ENCODE measurements around the gene SULT4A1.

The SULT4A1 gene

DNA sequence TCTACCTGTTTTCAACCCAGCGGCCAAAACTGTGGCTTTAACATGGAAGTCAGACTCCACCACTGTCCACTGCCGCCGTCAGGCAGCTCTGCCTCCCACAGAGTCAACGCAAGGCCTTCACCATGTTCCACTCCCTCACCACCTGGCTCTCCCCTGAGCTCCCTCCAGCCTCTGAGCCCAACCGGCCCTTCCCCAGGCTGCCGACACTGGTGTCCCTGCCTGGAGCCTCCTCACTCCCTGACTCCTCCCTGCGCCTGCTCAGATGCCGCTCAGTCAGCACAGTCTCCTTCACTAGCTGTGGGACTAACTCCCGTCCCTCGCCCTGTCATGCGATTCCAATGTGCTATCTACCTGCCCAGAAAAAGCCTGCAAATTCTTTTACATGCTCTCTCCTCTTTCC, 16.3 kb downstream of the SULT4A1 start:
- DNase-seq = no peak

DNA sequence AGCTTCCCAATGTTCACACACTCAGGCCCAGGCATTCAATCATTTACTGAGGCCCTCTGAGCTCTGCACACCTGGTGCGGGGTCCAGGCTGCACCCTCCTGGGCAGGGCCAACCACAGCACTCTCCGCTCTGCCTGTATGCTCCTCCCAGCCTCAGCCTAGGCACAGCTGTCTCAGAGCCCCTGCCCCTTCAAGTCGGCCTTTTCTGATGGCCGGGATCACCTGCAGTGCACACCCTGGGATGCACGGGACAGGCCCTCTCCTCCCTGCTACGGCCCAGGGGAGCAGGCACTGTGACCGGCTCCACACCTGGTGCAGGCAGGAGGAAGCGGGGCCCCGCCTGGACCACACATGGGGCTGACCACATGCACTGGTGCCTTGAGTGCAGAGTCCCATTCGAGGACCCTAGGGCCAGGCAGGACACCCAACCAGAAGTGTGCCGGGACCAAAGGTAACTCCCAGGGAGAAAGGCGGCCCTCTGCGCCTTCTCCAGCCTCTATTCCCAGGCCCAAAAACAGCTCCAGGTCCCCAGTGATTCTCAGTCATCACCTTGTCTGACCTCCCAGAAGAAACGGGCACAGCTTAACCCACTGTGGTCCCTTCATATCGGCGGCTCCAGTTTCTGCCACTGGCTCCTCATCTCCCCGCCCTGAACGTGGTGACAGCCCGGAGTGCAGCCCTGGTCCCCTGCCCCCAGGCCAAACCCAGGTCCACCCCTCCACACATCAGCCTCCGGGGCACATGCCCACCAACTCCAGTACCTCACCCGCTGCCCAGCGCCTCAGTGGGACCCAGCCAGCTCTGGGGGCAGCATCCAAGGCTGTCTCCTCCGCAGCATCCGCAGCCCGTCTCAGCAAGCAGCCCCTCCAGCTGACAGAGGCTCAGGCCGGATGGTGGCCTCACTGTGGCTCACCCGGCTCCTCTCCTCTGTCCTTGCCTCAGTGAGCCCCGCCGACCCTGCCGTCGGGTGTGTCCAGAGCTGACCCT, 17.5 kb downstream of the SULT4A1 start:
- no peak for DNase-seq

DNA sequence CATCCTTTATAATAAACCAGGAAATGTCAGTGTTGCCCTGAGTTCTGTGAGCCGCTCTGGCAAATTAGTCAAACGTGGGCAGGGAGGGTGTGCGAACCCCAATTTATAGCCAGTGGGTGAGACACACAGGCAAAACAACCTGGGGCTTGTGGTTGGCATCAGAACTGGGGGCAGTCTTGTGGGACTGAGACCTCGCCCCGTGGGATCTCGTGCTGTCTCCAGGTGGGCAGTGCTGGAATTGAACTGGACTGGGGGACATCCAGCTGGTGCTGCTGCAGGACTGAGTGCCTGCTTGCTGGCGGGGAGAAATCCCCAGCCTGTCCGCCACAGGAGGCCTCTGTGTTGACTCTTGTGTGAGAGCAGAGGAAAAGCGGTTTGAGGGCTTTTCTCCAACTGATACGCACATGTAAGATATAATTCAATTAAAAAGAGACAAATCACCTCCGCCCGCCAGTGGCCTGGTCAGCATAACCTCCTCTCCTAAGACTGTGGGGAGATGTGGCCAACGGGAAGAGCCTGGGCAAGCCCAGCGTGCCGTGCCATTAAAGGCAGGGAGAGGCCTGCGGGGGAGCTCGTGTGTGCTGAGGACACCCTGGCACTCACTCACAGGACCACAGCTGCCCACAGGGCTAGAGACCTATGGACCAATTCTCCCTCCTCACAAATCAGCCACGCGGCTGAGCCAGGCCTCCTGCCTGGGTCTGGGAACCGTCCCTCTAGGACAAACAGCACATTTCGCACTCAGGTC, 18.4 kb downstream of the SULT4A1 start:
- DNase-seq = no peak

DNA sequence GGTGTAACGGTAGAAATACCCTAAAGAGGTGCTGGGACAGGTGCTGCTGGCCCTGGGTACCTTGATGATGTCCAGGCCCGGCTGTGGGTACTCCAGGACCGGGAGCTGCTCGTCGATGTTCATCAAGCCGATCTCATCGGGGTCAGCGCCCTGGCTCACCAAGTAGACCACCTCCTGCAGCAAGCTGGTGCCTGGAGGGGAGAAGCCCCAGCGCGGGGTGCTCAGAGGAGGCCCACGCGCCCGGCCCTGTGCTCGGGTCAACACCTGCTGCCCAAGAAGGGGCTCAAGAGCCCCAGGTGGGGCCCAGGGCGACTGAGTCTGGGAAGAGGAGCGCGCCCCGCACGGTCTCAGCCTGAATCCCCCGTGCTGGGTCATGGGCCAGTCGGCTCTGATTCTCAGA, 20.6 kb downstream of the SULT4A1 start:
- DNase-seq = no peak

DNA sequence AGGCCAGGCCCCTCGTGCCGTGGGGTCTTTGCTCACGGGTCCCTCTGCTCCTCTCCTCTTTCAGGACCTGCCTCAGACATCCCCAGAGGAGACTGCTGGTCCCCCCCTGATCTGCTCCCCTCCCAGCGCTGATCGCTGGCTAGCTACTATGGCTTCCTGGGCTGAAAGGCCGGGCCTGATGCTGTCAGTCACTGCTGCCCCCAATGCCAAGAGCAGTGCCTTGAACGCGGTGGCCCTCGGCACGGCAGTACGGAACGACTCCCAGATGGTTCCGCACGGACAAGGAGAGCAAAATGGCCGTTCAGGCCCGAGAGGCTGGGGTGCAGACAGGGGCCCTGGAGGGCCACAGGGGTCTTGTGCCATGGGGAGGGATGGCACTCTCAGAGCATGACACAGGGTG, 21.5 kb downstream of the SULT4A1 start:
- no peak for DNase-seq

DNA sequence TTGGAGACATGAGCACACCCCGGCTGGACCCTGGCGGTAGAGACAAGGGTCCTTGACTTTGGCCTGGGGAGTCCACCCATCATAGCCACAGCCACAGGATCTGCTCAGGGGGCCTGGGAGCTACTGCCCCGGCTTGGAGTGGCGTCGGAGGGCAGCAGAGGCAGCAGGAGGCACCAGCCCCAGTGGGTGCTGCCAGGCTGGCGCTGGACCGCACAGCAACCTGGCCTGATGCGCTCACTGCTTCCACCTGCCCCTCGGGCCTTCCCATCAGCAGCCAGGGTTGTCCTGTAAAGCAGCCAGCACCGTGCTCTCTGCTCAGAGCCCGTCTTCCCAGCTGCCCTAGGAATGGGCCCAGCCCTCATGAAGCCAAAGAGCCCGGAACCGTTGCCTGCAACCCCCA, 21.9 kb downstream of the SULT4A1 start:
- no peak for DNase-seq

DNA sequence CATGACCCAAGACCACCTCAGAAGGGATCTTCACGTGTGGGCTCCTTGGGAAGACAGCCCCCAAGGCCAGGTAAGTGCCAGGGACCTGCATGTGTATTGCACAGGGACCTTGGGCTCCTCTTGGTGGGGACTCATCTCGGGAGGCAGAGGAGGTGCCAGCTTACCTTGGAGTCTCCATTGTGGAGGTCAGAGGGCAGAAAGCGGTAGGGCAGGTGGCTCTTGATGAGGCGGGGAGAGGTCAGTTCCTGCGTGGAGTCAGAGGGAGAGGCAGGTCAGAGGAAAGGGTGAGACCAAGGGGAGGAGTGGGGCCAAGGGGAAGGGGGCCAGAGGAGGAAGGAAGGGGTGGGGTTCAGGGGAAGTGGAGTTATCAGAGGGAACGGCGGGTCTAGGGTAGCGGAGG, 22.5 kb downstream of the SULT4A1 start:
- DNase-seq = no peak

DNA sequence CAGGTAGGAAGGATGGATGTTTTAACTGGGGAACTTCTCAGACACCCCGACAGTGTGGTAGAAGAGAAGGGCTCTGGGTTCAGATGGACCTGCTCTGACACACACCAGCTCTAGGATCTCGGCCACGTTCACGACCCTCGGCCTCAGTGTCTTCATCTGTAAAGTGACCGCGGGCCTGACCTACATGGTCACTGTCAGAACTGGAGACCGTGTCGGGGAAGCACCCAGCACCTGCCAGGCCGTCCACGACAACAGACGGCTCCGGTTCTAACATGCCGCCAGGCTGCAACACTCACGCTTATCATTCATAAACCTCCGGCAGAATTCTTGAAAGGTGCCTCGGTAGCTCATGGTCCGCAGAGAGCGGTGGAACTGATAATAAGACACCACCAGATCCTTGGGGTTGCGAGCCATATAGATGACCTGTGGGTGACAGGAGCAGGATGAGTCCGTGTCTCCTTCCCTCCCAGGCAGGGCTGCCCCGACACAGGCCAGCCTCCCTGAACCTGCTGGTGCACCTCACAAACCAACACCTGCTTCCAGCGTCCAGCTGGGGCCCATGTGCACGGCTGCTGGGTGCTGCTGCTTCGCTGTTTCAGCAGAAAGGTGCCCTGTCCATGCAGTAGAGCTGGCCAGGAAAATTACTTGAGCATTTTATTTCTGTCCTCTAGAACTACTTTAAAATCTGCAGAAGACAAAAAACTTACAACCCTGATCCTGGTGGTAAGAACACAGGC, 23.6 kb downstream of the SULT4A1 start:
- no peak for DNase-seq

GRCh38 chr22:43838161-43838560, 24.2 kb downstream of the SULT4A1 start:
- DNase-seq = no peak

- no peak for DNase-seq
Measured at GRCh38 chr22:43837666-43838065, 24.6 kb downstream of the SULT4A1 start.

DNA sequence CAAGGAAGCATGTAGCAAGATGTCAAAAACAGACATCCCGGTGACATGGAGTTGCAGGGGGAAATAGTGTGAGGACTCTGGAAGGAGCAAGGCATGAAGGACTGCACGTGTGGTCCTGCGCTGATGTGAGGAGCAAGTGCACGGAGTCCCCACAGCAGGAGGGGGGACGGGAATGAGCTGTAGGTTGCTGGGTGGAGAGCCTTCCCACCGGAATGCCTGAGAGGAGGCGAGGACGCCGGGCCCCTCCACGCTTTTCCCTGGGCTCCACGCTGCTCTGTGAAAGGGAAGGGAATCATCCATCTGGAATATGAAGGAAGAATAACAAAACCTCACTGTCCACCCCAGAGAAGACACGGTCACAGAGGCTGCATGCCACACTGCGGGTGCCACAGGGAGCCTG, 26.6 kb downstream of the SULT4A1 start:
- no peak for DNase-seq

DNA sequence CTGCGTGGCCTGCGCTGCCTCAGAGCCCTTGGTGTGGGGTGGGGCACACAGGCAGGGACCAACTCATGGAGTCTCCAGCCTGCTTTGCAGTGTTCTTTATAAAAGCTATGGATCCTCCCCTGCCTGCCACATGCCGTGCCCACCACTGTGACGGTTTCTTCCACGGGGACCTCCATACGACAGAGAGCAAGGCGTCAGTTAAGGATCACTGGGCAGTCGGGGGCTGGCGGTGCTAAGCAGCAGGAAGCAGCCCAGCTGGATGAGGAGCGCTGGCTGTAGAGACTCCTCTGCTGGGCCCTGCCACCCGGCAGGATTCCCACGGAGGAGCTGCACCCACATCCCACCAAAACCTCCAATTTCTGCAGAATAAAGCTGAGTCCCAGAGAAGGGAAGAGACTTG, 27.1 kb downstream of the SULT4A1 start:
- DNase-seq = no peak

- no peak for DNase-seq
Measured at GRCh38 chr22:43833286-43834240, 28.8 kb downstream of the SULT4A1 start.

DNA sequence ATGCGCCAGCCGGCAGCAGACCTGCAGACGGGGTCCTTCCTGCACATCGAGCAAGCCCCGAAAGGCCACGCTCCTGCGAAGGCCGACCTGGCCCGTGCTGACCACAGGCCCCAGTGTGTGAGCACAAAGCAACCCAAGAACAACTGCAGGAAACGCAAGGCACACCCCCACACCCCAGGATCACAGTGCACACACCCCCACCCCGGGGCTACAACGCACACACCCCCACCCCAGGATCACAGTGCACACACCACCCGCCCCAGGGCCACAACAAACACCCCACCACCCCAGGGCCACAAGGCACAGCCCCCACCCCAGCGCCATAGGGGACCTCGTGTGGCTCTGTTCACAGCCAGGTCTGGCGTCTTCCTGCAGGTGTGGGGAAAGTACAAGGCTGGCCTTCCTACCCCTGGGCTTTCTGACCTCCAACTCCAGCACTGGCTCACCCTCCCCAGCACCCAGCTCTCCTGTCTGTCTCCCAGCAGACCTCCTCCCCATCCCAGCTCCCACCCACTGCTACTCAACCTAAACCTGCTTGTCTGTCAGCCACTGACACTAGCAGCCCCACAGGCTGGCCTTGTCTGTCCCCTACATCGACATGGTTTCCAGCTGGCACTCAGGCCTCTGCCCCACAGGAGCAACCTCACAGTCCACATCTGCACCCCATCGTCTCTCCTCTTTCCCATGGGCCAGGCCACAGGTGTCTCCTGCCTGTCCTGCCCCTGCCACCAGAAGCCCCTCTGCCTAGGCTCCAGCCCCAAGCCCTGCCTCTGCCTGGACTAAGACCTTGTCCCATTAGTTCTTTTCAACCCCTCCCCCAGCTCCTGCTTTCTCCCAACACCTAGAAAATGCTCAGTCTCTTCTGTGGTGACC, 29.7 kb downstream of the SULT4A1 start:
- DNase-seq = no peak

GRCh38 chr22:43831561-43832392, 30.5 kb downstream of the SULT4A1 start:
- DNase-seq = no peak

GRCh38 chr22:43830931-43831560, 31.3 kb downstream of the SULT4A1 start:
- no peak for DNase-seq

DNA sequence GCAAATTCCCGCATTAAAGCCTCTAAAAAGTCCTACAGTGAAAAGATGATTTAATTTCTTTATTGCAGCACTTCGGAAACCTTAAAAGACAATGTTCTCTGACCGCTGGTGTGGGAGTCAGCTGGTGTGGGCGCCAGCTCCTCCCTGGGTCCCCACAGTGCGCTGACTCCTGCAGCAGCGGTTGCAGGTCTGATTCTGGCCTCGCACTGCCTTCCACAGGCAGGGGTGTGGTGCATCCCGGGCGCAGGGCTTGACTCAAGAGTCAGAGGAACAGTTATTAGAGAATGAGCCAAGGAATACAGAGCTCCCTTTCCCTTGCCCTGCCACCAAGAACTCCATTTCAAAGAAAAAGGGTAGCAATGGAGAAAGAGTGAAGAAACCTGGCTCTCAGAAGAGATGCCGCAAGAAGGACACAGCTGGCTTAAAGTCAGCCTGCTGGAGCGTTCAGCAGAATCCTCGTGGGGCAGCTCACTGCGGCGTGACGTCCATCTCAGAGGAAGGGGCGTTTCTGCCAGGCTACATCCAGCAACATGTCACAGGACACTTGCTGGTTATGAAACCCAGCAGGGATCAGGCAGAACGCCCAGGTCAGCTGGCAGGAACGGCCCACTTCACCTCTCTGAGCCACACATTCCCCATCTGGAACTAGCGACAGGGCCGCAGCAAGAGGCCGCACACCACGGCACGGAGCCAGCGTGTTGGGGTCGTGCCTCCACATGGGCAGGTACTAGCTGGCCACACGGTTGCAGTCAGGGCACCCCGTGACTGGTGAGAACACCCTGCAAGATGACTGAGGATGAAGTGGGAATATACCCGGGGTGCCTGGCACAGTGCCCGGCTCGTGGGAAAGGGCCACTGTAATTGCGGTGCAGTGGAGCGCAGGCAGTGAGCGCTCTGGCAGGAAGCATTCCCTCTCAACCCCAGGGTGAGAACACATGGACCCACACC, 32.1 kb downstream of the SULT4A1 start:
- DNase-seq = no peak
